Measurements from ENCODE around the gene PANK1.
A peak's percentile ranks its signal among the peaks of the same experiment; 100 is the strongest.

The PANK1 gene

GRCh38 chr10:89615112-89615511, 29.9 kb downstream of the PANK1 start:
- DNase-seq, result no peak

- no peak for DNase-seq
These were observed 31.5 kb downstream of the PANK1 start for GRCh38 chr10:89613582-89613981.

DNA sequence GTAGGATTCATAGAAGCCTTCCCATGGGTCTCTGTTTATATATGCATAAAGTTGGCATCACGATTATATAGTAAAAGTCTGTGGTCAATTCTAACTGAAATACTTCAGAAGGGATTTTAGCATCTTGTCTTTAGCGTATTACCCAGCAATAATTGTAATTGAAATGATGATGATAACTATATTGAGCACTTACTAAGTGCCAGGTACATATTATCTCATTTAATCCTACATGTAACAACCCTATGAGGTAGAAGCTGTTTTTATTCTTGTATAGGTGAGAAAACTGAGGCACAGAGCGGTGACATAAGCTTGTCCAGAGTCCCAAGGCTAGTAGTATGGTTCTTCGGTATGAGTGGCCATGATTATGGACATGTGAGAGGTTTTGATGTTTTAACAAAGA, 33.8 kb downstream of the PANK1 start:
- DNase-seq, result no peak

DNA sequence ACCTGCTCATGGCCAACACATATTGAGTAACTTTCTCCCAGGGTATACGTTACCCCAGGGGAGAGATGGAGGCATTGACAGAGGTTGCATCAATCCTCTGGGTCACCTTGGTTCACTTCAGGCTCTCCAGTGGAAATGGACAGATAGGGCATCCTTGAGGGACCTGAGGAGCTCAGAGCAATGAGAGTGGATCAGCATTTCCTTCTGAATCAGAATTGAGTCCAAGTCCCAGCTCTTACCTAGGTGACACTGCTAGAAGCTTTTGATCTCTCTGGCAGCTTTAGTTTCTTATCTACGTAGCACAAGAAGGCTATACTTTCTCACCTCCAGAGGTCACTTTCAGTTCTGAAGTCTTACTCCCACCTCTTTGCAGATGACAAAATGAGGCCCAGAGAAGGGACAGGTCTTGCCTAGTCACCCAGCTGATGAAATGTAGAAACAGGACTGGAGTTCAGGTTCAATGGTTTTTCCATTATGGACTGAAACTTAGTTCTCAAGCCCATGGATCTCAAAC, 35.2 kb downstream of the PANK1 start:
- no peak for DNase-seq

GRCh38 chr10:89604200-89604599, 40.8 kb downstream of the PANK1 start:
- DNase-seq, result no peak

- DNase-seq, result no peak
These were observed 42.1 kb downstream of the PANK1 start for GRCh38 chr10:89602919-89603318.

GRCh38 chr10:89601728-89602361, 43.2 kb downstream of the PANK1 start:
- no peak for DNase-seq

DNA sequence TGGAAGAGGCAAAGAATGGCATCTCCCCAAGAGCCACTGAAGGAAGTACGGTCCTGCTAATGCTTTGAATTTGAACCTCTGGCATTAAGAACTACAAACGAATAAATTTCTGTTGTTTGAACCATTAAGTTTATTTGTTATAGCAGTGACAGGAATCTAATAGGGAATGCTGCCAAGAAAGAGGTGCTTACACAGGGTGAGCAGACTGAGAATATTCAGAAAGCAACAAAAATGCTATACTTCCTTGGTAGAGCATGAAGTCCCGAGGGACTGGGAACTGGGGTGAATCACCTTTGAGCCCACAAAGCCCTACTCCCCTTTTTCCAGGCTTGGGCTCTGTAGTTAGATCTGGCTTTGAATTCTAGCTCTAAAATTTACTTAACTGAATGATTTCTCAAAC, 45.0 kb downstream of the PANK1 start:
- DNase-seq, result no peak

DNA sequence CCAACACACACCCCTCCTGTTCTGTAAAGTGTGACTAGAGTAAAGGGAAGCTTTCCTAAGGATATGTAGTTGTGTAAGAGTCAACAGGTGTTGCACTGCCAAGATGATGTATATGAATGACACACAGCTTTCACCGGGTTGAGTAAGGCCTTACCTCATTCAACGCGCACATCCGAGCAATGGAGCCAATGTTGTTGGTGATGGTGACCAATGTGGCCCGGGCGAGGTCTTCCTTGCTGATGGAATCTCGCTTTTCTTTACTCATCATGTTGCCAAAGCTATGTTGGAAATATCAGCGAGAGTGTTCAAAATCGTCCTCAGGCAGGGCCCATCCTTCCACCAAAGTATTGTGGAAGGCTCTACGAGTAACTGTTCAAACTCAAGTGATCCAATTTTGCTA, 52.0 kb downstream of the PANK1 start:
- DNase-seq, result no peak

DNA sequence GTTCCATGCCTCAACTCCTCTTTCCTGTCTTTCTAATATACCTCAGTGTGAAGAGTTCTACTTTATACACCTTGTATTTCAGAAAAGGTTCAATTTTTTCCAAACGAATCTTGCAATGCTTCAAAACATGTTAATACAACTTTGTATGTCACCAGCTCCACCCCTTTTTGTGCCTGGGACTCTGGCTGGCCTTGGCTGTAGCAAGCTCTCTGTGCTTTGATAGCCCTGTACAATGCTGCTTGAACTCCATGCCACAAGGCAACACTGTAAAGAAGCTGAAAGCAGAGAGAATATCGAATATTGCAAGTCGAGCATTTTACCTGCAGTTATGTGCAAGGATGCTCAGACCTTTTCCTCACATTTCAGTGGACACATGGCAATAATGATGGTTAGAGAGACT, 52.5 kb downstream of the PANK1 start:
- DNase-seq, result no peak

DNA sequence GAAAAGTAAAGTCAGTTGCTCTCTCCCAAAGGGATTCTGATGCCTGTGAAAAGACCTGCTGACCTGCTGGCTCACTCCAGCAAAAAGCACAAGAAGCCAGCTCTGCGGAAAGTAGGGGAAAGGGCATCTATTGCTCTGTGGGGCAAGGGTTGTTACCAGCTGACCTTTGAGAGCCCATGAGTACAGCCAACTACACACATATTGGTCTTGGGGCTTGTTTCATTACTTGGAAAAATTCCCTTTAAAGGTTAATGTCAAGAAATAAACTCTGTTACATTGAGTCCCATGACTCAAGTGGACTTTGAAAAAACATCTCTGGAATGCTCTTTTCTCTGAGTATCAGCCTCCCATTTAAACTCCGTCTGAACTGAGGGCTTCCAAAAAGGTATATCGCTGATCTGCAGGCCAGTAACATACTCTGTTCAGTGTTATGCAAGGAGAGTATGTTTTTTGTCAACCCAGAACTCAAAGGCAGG, 53.2 kb downstream of the PANK1 start:
- DNase-seq, result no peak

DNA sequence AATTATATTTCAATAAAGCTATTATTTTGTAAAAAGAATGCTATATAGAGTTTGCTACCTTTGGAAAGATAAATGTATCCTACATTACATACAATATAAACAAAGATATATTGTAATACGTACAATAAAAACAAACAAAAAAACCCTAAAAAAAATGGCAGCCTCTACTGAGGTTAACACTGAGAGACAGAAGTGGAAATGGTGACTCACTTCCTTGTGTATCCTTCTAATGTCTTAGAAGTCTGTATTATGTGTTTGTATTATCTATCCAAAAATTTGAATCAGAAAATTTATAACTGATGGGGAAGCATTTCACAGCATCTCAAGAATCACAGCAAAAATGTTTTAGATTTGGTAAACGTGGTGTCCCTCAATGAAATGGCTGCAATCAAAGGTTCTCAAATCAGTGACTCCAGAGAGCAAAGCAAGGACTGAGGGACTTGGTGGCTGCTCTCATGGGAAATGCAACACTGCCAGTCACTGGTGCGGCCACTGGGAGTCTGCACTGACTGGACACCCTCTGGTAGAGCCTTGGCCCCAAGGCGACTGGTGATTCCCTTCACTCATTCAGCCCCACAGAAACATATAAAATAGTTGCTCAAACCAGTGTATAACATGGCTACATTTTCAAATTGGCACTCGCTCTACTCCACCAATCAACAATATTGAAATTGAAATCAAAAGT, 53.8 kb downstream of the PANK1 start:
- DNase-seq, result no peak

DNA sequence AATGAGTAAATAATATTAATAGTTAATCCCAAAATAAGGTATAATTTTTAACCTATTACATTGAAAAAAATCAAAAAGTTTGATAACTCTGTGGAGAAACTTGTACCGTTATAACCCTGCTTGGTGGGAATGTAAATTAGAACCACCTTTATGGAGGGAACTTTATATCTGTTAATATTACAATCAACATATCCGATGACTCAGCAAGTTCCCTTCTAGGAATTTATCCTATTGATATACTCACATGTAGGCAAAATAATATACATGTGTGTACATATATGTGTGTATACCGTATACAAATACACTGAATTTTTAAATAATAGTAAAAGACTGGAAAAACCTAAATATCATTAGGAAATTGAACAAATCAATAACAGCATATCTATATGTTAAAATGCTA, 54.7 kb downstream of the PANK1 start:
- no peak for DNase-seq

DNA sequence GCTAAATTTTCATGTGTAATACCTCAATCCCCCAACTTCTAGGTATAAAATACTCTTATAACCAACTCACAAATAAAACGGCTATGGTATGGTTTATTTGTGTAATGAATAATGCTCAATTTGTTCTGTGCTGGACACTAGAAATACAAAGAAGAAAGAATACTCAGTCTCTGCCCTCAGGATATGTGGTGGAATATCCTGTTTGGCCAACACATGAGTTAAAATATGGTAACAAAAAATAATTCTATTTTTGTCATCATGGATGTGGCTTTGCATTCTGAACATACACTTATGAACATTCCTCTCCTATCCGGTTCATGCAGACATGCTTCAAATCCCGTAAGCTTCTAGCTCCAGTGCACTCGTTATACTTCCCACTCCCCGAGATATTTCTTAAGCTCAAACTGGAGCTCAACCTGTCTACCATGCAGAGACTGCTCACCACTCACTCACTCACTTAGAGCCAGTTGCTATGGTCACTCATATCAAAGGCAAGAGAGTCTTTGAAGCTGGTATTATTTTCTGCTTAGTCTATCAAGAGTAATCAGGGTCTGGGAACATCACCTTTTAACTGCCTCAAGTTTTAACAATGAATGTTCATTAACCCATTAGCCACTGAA, 55.8 kb downstream of the PANK1 start:
- DNase-seq, result peak; percentile 46

GRCh38 chr10:89588671-89589070, 56.4 kb downstream of the PANK1 start:
- no peak for DNase-seq

DNA sequence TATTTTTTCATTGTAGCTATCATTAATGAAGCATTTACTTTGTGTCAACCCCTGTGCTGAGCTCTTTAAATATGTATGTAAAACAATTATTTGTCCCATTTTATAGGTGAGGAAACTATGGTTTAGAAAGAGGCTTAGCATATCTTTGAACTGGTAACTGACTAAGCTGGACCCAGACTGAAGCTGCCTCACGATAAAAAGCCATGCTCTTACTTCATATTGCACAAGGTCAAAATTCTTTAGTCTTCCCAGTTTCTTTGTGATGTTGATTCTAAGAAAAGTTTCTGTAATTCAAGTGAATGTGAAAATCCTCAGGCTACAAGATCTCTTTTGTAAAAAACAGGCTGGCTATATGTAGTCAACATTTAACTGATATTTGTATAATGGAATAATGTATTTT, 63.0 kb downstream of the PANK1 start:
- no peak for DNase-seq

DNA sequence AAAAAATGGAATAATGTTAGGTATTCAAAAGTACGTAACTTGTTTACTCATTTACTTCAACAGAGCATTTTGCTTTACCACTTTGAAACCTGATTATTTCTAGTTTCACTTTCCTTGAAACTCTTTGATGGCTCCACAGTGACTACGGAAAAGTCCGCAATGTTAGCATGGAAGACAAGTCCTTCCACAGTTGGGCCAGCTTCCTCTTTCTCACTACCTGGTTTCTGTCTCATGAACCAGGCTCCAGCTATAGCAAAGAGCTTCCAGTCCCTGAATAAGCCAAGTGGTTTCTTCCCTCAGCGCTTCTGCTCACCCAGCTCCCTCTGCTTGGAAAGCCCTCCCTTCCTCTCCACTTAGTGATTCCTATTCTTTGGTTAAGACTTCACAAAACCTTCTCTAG, 64.8 kb downstream of the PANK1 start:
- no peak for DNase-seq

GRCh38 chr10:89576696-89577095, 68.3 kb downstream of the PANK1 start:
- DNase-seq, result no peak

DNA sequence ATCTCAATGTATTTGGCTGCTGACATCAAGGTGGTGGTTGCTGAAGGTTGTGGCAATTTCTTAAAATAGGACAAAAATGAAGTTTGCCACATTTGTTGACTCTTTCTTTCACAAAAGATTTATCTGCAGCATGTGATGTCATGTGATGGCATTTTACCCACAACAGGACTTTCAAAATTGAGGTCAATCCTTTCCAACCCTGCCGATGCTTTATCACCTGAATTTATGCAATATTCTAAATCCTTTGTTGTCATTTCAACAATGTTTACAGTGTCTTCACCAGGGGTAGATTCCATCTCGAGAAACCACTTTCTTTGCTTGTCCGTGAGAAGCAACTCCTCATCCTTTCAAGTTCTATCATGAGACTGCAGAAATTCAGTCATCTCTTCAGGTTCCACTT, 69.0 kb downstream of the PANK1 start:
- DNase-seq, result no peak

DNA sequence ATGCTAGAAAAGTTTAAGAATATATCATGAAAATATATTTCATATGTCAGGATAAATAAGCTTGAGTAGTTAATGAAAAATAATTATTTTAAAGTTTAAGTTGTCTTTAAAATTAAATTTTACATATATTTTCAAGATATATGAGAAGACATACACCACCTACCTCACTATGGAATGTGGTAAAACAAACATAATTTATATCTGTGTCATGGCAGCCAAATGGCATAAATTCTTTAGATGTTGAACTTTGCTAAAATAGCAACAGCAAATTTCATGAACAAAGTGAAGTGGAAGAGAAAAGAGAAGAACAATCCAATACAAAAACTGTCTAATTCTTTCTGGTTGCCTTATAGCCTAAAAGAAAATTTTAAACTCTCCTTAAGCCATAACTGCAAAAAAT, 70.0 kb downstream of the PANK1 start:
- no peak for DNase-seq

DNA sequence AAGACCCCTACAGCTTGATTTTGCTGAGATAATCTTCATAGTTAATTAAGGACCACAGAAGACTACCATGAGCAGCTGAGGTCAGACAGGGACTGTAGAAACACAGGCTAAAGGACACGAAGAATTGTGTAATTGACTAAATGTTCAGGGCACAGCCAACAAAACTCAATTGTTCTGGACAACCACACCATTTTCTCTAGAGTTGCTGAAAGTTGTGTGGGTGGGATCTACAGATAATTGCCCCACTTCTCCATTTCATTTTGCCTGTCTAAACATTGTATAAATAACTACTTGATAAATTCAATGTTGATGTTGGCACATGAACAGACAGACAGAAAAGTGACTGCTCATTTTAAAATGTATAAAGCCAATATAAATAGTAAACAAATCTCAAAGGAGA, 70.7 kb downstream of the PANK1 start:
- DNase-seq, result no peak

- no peak for DNase-seq
These were observed 77.3 kb downstream of the PANK1 start for GRCh38 chr10:89567576-89568245.

DNA sequence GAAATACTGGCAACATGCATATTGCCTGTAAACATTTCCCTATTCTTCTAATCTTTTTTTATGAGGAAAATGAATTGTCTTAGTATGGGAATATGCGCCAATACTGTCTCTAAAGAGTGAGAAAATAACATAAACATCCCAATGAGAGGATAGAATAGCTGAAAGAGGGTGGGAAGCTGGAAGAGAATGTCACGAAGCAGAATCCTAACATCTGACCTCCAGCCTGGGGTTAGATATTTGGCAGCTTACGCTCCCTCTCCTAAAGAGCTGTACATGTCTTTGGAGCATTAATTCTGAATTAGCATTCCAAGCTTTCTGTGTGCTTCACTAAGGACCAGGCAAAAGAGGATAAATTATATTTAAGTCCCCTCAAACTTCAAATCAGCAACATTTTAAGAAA, 78.0 kb downstream of the PANK1 start:
- no peak for DNase-seq
